A549 (cell line): ENCODE data around the gene GPBAR1.

Experiments used
- CBX2 ChIP-seq: fragments of 200-600 bp; sonication (generic); IDR thresholded peaks from 2 replicates; pipeline ENCODE4 v1.6.1; 2016; ENCODE audit warnings: low read depth, mild to moderate bottlenecking, borderline replicate concordance
- CEBPB ChIP-seq, 2 experiments: fragments of >200 bp in 1 of 2; sonication (Bioruptor Twin) in 1 of 2; formaldehyde crosslinking in 1 of 2; IDR thresholded peaks; 2 replicates each; pipeline ENCODE4 v1.6.1; 2012 to 2016
- CTCF ChIP-seq: fragments of >200 bp; sonication (Bioruptor Twin); formaldehyde crosslinking; IDR thresholded peaks from 3 replicates; pipeline ENCODE4 v1.5.1; 2016
- MAFK ChIP-seq: fragments of 450-650 bp; IDR thresholded peaks from 2 replicates; pipeline ENCODE4 v1.6.1; 2014; ENCODE audit not compliant: partially characterized antibody
- MYC ChIP-seq: IDR thresholded peaks from 2 replicates; pipeline ENCODE4 v1.6.1; 2012; ENCODE audit warnings: mild to moderate bottlenecking, inconsistent platforms, low read length, improper control_type of control experiment, borderline replicate concordance
- PHF8 ChIP-seq: fragments of 200-600 bp; sonication (generic); IDR thresholded peaks from 2 replicates; pipeline ENCODE4 v1.6.1; 2016; ENCODE audit warnings: low read depth, mild to moderate bottlenecking, antibody characterized with exemption, moderate library complexity, borderline replicate concordance
- POLR2A ChIP-seq: IDR thresholded peaks from 2 replicates; pipeline ENCODE4 v1.6.1; 2012; ENCODE audit warnings: mild to moderate bottlenecking, low read length
- RFX5 ChIP-seq: fragments of 450-650 bp; IDR thresholded peaks from 2 replicates; pipeline ENCODE4 v1.7.1; 2014; ENCODE audit warnings: antibody characterized with exemption, mild to moderate bottlenecking, moderate library complexity
- SREBF2 ChIP-seq: fragments of 450-650 bp; IDR thresholded peaks from 2 replicates; pipeline ENCODE4 v1.6.1; 2014; ENCODE audit warnings: mild to moderate bottlenecking, moderate library complexity
- TF ChIP-seq, protein P1 (sequence below): fragments of 250-450 bp; sonication (Bioruptor Pico); IDR thresholded peaks from 2 replicates; pipeline ENCODE4 v1.5.0; 2020; ENCODE audit warnings: low read depth, mild to moderate bottlenecking, moderate library complexity

DNA sequence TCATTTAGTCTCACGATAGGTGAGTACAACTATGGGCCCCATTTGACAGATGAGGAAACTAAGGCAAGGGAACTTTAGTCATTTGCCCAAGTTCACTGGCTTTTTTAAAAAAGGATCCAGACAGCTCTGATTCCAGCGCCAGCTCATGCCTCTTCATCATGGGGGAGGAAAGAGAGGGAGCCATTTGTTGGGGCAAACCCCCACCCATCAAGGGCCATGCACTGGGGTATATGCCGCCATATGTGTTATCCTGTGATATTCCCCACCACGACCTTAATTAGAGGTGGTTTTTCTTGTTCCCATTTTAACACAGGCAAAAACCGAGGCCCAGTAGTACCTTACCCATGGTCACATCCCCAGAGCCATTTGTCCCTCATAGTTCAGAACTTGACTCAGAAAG lies 649 bp upstream of the GPBAR1 start:
- TF ChIP-seq CTCF, result no peak
- no peak for TF ChIP-seq PHF8
- no peak for TF ChIP-seq POLR2A
- TF ChIP-seq SREBF2, result no peak
- no peak for TF ChIP-seq CEBPB (IDR thresholded peaks at IDR 0.05)
- TF ChIP-seq MYC, result no peak
- no peak for TF ChIP-seq CBX2
- no peak for TF ChIP-seq MAFK
- no peak for TF ChIP-seq RFX5
- TF ChIP-seq, protein P1, sequence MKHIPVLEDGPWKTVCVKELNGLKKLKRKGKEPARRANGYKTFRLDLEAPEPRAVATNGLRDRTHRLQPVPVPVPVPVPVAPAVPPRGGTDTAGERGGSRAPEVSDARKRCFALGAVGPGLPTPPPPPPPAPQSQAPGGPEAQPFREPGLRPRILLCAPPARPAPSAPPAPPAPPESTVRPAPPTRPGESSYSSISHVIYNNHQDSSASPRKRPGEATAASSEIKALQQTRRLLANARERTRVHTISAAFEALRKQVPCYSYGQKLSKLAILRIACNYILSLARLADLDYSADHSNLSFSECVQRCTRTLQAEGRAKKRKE (CRISPR knock-in tag), result no peak
